HG03097 (cell line): Measurements from ENCODE around the gene TACR1.

Source experiments
- ATAC-seq: cut with Tn5 transposase; IDR thresholded peaks from one replicate; pipeline ENCODE4 v1.9.1; 2021; ENCODE audit not compliant: unreplicated experiment, low FRiP score

TACR1 gene

GRCh38 chr2:75025216-75025615 lies 174.1 kb downstream of the TACR1 start:
- no peak for ATAC-seq

GRCh38 chr2:75023666-75024455 lies 175.5 kb downstream of the TACR1 start:
- no peak for ATAC-seq

- no peak for ATAC-seq
These were observed 176.8 kb downstream of the TACR1 start for GRCh38 chr2:75022516-75022915.

GRCh38 chr2:75021672-75022071 lies 177.6 kb downstream of the TACR1 start:
- ATAC-seq: no peak

- no peak for ATAC-seq
These were observed 178.8 kb downstream of the TACR1 start for GRCh38 chr2:75020476-75020875.

- no peak for ATAC-seq
These were observed 179.5 kb downstream of the TACR1 start for GRCh38 chr2:75019790-75020189.

- no peak for ATAC-seq
These were observed 181.2 kb downstream of the TACR1 start for GRCh38 chr2:75018162-75018561.

GRCh38 chr2:75012080-75012479 lies 187.2 kb downstream of the TACR1 start:
- ATAC-seq: no peak

- no peak for ATAC-seq
These were observed 188.7 kb downstream of the TACR1 start for GRCh38 chr2:75010571-75010970.

- no peak for ATAC-seq
These were observed 191.5 kb downstream of the TACR1 start for GRCh38 chr2:75007819-75008218.

- ATAC-seq: no peak
These were observed 192.3 kb downstream of the TACR1 start for GRCh38 chr2:75007061-75007460.

GRCh38 chr2:75006041-75006440 lies 193.3 kb downstream of the TACR1 start:
- no peak for ATAC-seq

- ATAC-seq: no peak
These were observed 195.5 kb downstream of the TACR1 start for GRCh38 chr2:75003773-75004172.

GRCh38 chr2:75003276-75003675 lies 196.0 kb downstream of the TACR1 start:
- no peak for ATAC-seq

GRCh38 chr2:75002007-75002406 lies 197.3 kb downstream of the TACR1 start:
- no peak for ATAC-seq

GRCh38 chr2:74999468-74999867 lies 199.9 kb downstream of the TACR1 start:
- no peak for ATAC-seq
